HepG2 (cell line): Measurements from ENCODE around the gene FAAP100. TPM values are rescaled to one million over a fixed set of nuclear protein-coding genes. Genes with fewer than 3 reads are reported as not detected.

Source experiments
- DNMT3B ChIP-seq: conservative IDR thresholded peaks from 2 replicates; pipeline ENCODE4 v1.6.1; 2016; ENCODE audit warnings: missing biosample characterization, control low read depth
- DPF2 ChIP-seq: sonication (generic); formaldehyde crosslinking; IDR thresholded peaks from 2 replicates; pipeline ENCODE4 v1.4.0; 2020; ENCODE audit warnings: mild to moderate bottlenecking, low read depth, missing genetic modification reagents, borderline replicate concordance
- FOXP1 ChIP-seq, 2 experiments: fragments of 450-650 bp in 1 of 2; IDR thresholded peaks; 2 replicates each; pipeline ENCODE4 v1.6.1; 2017 to 2018; ENCODE audit warnings: antibody characterized with exemption in 1 of 2
- HCFC1 ChIP-seq: fragments of 150-350 bp; IDR thresholded peaks from 2 replicates; pipeline ENCODE4 v1.6.1; 2014; ENCODE audit warnings: low read depth, low read length
- SIN3A ChIP-seq: IDR thresholded peaks from 2 replicates; pipeline ENCODE4 v1.6.1; 2011; ENCODE audit warnings: low read depth, mild to moderate bottlenecking, control low read depth, low read length, borderline replicate concordance
- THAP8 ChIP-seq: sonication (generic); formaldehyde crosslinking; IDR thresholded peaks from 2 replicates; pipeline ENCODE4 v1.5.1; 2020; ENCODE audit warnings: missing genetic modification reagents, mild to moderate bottlenecking, borderline replicate concordance
- THRA ChIP-seq: sonication (generic); formaldehyde crosslinking; IDR thresholded peaks from 2 replicates; pipeline ENCODE4 v1.4.0; 2020; ENCODE audit warnings: missing genetic modification reagents, borderline replicate concordance
- ZBTB7B ChIP-seq: sonication (generic); formaldehyde crosslinking; IDR thresholded peaks from 2 replicates; pipeline ENCODE4 v1.4.0; 2020; ENCODE audit warnings: missing genetic modification reagents
- ZFP37 ChIP-seq: sonication (generic); formaldehyde crosslinking; IDR thresholded peaks from 2 replicates; pipeline ENCODE4 v1.4.0; 2020; ENCODE audit warnings: missing genetic modification reagents, borderline replicate concordance
- ZKSCAN1 ChIP-seq: fragments of 150-350 bp; IDR thresholded peaks from 2 replicates; pipeline ENCODE4 v1.6.1; 2014; ENCODE audit warnings: low read length
- ZNF180 ChIP-seq: sonication (generic); formaldehyde crosslinking; IDR thresholded peaks from 2 replicates; pipeline ENCODE4 v1.4.0; 2020; ENCODE audit warnings: low read depth, missing genetic modification reagents, borderline replicate concordance
- ZNF333 ChIP-seq: sonication (generic); formaldehyde crosslinking; IDR thresholded peaks from 2 replicates; pipeline ENCODE4 v1.4.0; 2020; ENCODE audit warnings: mild to moderate bottlenecking, missing genetic modification reagents, borderline replicate concordance
- ZNF780A ChIP-seq: sonication (generic); formaldehyde crosslinking; IDR thresholded peaks from 2 replicates; pipeline ENCODE4 v1.8.0; 2022; ENCODE audit warnings: mild to moderate bottlenecking, missing genetic modification reagents, moderate library complexity
- ZSCAN22 ChIP-seq: sonication (generic); formaldehyde crosslinking; IDR thresholded peaks from 2 replicates; pipeline ENCODE4 v1.4.0; 2020; ENCODE audit warnings: mild to moderate bottlenecking, missing genetic modification reagents
- polyA plus RNA-seq, 8 experiments: library from polyadenylated mRNA; depleted of rRNA in 3 of 8; stranded (reverse) in 7 of 8; unstranded in 1 of 8; fragments of >200 nt; fragmentation: Illumina TruSeq in 4 of 8; extraction: Trizol in 4 of 8; gene quantifications; 2 replicates each; pipeline versions ENCODE4 v1.2.1 to v1.2.3, GENCODE V29; 2011 to 2016; ENCODE audit warnings: low read depth in 4 of 8, missing spikeins in 1 of 8, mixed read lengths in 1 of 8; ENCODE audit not compliant: insufficient read depth in 1 of 8
- total RNA-seq, 5 experiments: library from RNA; depleted of rRNA; stranded (reverse); fragments of >200 nt; fragmentation: Illumina TruSeq; extraction: Trizol; gene quantifications; 2 replicates each; pipeline ENCODE4 v1.2.3, GENCODE V29; 2016; ENCODE audit warnings: low read depth in 1 of 5
- TF ChIP-seq, protein P1 (sequence below): sonication (generic); formaldehyde crosslinking; IDR thresholded peaks from 2 replicates; pipeline ENCODE4 v1.5.0; 2020; ENCODE audit warnings: missing genetic modification reagents
- TF ChIP-seq, protein P2 (sequence below): sonication (generic); formaldehyde crosslinking; IDR thresholded peaks from 2 replicates; pipeline ENCODE4 v1.4.0; 2020; ENCODE audit warnings: mild to moderate bottlenecking, missing genetic modification reagents
- TF ChIP-seq, protein P3 (sequence below): sonication (generic); formaldehyde crosslinking; IDR thresholded peaks from 2 replicates; pipeline ENCODE4 v1.4.0; 2020; ENCODE audit warnings: mild to moderate bottlenecking, low read depth, missing genetic modification reagents
- TF ChIP-seq, protein P4 (sequence below): sonication (generic); formaldehyde crosslinking; IDR thresholded peaks from 2 replicates; pipeline ENCODE4 v1.9.0; 2021; ENCODE audit warnings: missing genetic modification reagents, mild to moderate bottlenecking, borderline replicate concordance

Gene FAAP100
- total and polyA plus RNA-seq, 2 of the 13 experiments (the other 11 are each of a cell fraction or from before 2014, with no cell fraction given): 7.6 to 20.8 TPM

- TF ChIP-seq, protein P1, sequence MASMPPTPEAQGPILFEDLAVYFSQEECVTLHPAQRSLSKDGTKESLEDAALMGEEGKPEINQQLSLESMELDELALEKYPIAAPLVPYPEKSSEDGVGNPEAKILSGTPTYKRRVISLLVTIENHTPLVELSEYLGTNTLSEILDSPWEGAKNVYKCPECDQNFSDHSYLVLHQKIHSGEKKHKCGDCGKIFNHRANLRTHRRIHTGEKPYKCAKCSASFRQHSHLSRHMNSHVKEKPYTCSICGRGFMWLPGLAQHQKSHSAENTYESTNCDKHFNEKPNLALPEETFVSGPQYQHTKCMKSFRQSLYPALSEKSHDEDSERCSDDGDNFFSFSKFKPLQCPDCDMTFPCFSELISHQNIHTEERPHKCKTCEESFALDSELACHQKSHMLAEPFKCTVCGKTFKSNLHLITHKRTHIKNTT: no peak
- TF ChIP-seq DPF2 (CRISPR knock-in tag): no peak
- TF ChIP-seq THRA (CRISPR knock-in tag): peak; percentile 48; the same call in 1 of the 2 replicates
- TF ChIP-seq HCFC1: no peak
- no peak for TF ChIP-seq ZNF780A (CRISPR knock-in tag)
- no peak for TF ChIP-seq ZBTB7B (CRISPR knock-in tag)
- TF ChIP-seq, protein P2, sequence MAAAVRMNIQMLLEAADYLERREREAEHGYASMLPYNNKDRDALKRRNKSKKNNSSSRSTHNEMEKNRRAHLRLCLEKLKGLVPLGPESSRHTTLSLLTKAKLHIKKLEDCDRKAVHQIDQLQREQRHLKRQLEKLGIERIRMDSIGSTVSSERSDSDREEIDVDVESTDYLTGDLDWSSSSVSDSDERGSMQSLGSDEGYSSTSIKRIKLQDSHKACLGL (CRISPR knock-in tag): 0 out of 2 replicates have a peak, but pooled peaks have one; percentile 24
- TF ChIP-seq, protein P3, sequence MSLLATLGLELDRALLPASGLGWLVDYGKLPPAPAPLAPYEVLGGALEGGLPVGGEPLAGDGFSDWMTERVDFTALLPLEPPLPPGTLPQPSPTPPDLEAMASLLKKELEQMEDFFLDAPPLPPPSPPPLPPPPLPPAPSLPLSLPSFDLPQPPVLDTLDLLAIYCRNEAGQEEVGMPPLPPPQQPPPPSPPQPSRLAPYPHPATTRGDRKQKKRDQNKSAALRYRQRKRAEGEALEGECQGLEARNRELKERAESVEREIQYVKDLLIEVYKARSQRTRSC (CRISPR knock-in tag): no peak
- TF ChIP-seq, protein P4, sequence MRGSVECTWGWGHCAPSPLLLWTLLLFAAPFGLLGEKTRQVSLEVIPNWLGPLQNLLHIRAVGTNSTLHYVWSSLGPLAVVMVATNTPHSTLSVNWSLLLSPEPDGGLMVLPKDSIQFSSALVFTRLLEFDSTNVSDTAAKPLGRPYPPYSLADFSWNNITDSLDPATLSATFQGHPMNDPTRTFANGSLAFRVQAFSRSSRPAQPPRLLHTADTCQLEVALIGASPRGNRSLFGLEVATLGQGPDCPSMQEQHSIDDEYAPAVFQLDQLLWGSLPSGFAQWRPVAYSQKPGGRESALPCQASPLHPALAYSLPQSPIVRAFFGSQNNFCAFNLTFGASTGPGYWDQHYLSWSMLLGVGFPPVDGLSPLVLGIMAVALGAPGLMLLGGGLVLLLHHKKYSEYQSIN (CRISPR knock-in tag): no peak
- TF ChIP-seq ZNF180 (CRISPR knock-in tag): 0 out of 2 replicates have a peak, but pooled peaks have one; percentile 26
- TF ChIP-seq SIN3A: peak; percentile 93
- TF ChIP-seq DNMT3B (CRISPR knock-in tag): no peak
- no peak for TF ChIP-seq FOXP1 (IDR thresholded peaks at IDR 0.05)
- TF ChIP-seq FOXP1 (CRISPR knock-in tag; IDR thresholded peaks at IDR 0.05): no peak
- 0 out of 2 replicates have a peak, but pooled peaks have one; percentile 62 for TF ChIP-seq THAP8
- TF ChIP-seq ZSCAN22: no peak
- TF ChIP-seq ZFP37 (CRISPR knock-in tag): no peak
- no peak for TF ChIP-seq ZKSCAN1
- TF ChIP-seq ZNF333 (CRISPR knock-in tag): no peak
These were observed 39.4 kb downstream of the FAAP100 start, which contains the start of gene ACTG1 (continued) for GRCh38 chr17:81512562-81513371.
